HepG2 (cell line): Measurements from ENCODE around the gene CHID1. TPM values are rescaled to one million over a fixed set of nuclear protein-coding genes. Genes with fewer than 3 reads are reported as not detected.
A peak's percentile ranks its signal among the peaks of the same experiment; 100 is the strongest.

ENCODE experiments used
- ATAC-seq: fragments of 200-7000 bp; cut with Tn5 transposase; 3 replicates; pipeline ENCODE4 v1.9.1; 2020; ENCODE audit warnings: mild to moderate bottlenecking, moderate library complexity
- BruUV-seq: library from RNA; stranded (reverse); fragments of 400-500 nt; replicated peaks from 2 replicates; lab custom pipeline; 2021; lab: Mats Ljungman, UMichigan
- CTCF ChIA-PET: fragments of 300-600 bp; formaldehyde crosslinking; extraction: SDS; loops from one replicate; lab custom pipeline; 2021; ENCODE audit warnings: low total read pairs, inconsistent platforms, low intra/inter-chr PET ratio; lab: Yijun Ruan, JAX
- POLR2A ChIA-PET: fragments of 350-600 bp; sonication (Branson Sonifier 250); formaldehyde crosslinking; loops from one replicate; lab custom pipeline; 2020; ENCODE audit warnings: antibody characterized with exemption, inconsistent platforms; lab: Yijun Ruan, JAX
- DNase-seq: peaks from one replicate; pipeline ENCODE4 v3.0.0-alpha.2; 2015; ENCODE audit warnings: low spot score
- FAIRE-seq: peaks from 3 replicates; lab custom pipeline; 2011; peaks lifted over from hg19 to GRCh38; lab: Jason Lieb, UNC
- H2AFZ ChIP-seq: one replicate; pipeline ENCODE4 v1.6.1; 2011; ENCODE audit warnings: low read length, inconsistent platforms
- H3K27ac ChIP-seq: fragments of 300-600 bp; 3 replicates; pipeline ENCODE4 v1.8.0; 2011; ENCODE audit warnings: mixed run types, mild to moderate bottlenecking, mixed read lengths, low read length, inconsistent platforms; ENCODE audit not compliant: insufficient read depth; ENCODE audit errors: extremely low read length
- H3K27me3 ChIP-seq, 2 experiments: fragments of 200-600 bp in 1 of 2; 2 replicates in 1 of 2; 3 replicates in 1 of 2; pipeline versions ENCODE4 v1.6.0 to v1.8.0; 2011; ENCODE audit warnings: low read length in 2 of 2, mild to moderate bottlenecking in 2 of 2, moderate library complexity in 2 of 2, inconsistent platforms in 1 of 2; ENCODE audit not compliant: insufficient read depth in 2 of 2, control insufficient read depth in 1 of 2
- H3K36me3 ChIP-seq, 2 experiments: fragments of 200-600 bp in 1 of 2; replicated peaks in 1 of 2; 2 replicates in 1 of 2; 3 replicates in 1 of 2; pipeline versions ENCODE4 v1.5.1 to v1.8.0; 2011; ENCODE audit warnings: low read length in 2 of 2, inconsistent platforms in 1 of 2; ENCODE audit not compliant: insufficient read depth in 2 of 2, control insufficient read depth in 1 of 2
- H3K4me1 ChIP-seq: 2 replicates; pipeline ENCODE4 v1.5.1; 2012; ENCODE audit warnings: low read length, inconsistent platforms; ENCODE audit not compliant: insufficient read depth
- H3K4me2 ChIP-seq: 2 replicates; pipeline ENCODE4 v1.6.0; 2011; ENCODE audit warnings: low read depth, low read length, inconsistent platforms
- H3K4me3 ChIP-seq, 3 experiments: fragments of 200-600 bp in 1 of 3; sonication (generic), shearing (Covaris generic) in 1 of 3; replicated peaks in 1 of 3; 2 replicates each; pipeline ENCODE4 v1.5.1; 2011 to 2016; ENCODE audit warnings: low read length in 3 of 3, inconsistent platforms in 2 of 3, low read depth in 2 of 3, mild to moderate bottlenecking in 2 of 3, control low read depth in 1 of 3, mixed read lengths in 1 of 3; ENCODE audit not compliant: insufficient read depth in 1 of 3
- H3K79me2 ChIP-seq: one replicate; pipeline ENCODE4 v1.6.1; 2011; ENCODE audit warnings: low read length, inconsistent platforms; ENCODE audit not compliant: insufficient read depth
- H3K9ac ChIP-seq: 2 replicates; pipeline ENCODE4 v1.6.0; 2011; ENCODE audit warnings: mild to moderate bottlenecking, low read depth, low read length, inconsistent platforms; ENCODE audit not compliant: insufficient read depth
- H3K9me3 ChIP-seq: 2 replicates; pipeline ENCODE4 v1.5.1; 2012; ENCODE audit warnings: mild to moderate bottlenecking, low read length
- H4K20me1 ChIP-seq: 2 replicates; pipeline ENCODE4 v1.6.0; 2011; ENCODE audit warnings: inconsistent platforms, mild to moderate bottlenecking, low read length, moderate library complexity; ENCODE audit not compliant: insufficient read depth
- ATAD3A ChIP-seq: sonication (generic); formaldehyde crosslinking; IDR thresholded peaks from 2 replicates; pipeline ENCODE4 v1.4.0; 2020; ENCODE audit warnings: missing genetic modification reagents
- DNMT1 ChIP-seq: sonication (generic); formaldehyde crosslinking; IDR thresholded peaks from 2 replicates; pipeline ENCODE4 v1.5.1; 2020; ENCODE audit warnings: mild to moderate bottlenecking, missing genetic modification reagents
- EED ChIP-seq: sonication (generic); formaldehyde crosslinking; IDR thresholded peaks from 2 replicates; pipeline ENCODE4 v1.5.0; 2020; ENCODE audit warnings: mild to moderate bottlenecking, missing genetic modification reagents
- FOXA3 ChIP-seq: IDR thresholded peaks from 2 replicates; pipeline ENCODE4 v1.6.1; 2016; ENCODE audit warnings: missing genetic modification reagents, missing compliant biosample characterization
- GRHL1 ChIP-seq: sonication (generic); formaldehyde crosslinking; conservative IDR thresholded peaks from 2 replicates; pipeline ENCODE4 v1.8.0; 2022; ENCODE audit warnings: missing genetic modification reagents
- HMGA1 ChIP-seq: sonication (generic); formaldehyde crosslinking; conservative IDR thresholded peaks from 2 replicates; pipeline ENCODE4 v1.4.0; 2020; ENCODE audit warnings: missing genetic modification reagents
- KDM2A ChIP-seq: sonication (generic); formaldehyde crosslinking; IDR thresholded peaks from 2 replicates; pipeline ENCODE4 v1.4.0; 2020; ENCODE audit warnings: low read depth, missing genetic modification reagents, borderline replicate concordance
- MIER3 ChIP-seq: IDR thresholded peaks from 2 replicates; pipeline ENCODE4 v1.6.1; 2016; ENCODE audit warnings: missing compliant biosample characterization, borderline replicate concordance
- PAX8 ChIP-seq: sonication (generic); formaldehyde crosslinking; IDR thresholded peaks from 2 replicates; pipeline ENCODE4 v1.8.0; 2022; ENCODE audit warnings: mild to moderate bottlenecking, missing genetic modification reagents, borderline replicate concordance
- POLR2G ChIP-seq: fragments of 200-400 bp; formaldehyde crosslinking; IDR thresholded peaks from 2 replicates; pipeline ENCODE4 v1.6.1; 2018; ENCODE audit warnings: mild to moderate bottlenecking, low read depth, low read length, moderate library complexity
- SRSF4 ChIP-seq: fragments of 200-400 bp; formaldehyde crosslinking; IDR thresholded peaks from one replicate; pipeline ENCODE4 v1.6.1; 2018; ENCODE audit warnings: mild to moderate bottlenecking, low read depth, low read length, moderate library complexity; ENCODE audit not compliant: poor library complexity, severe bottlenecking
- THAP11 ChIP-seq: IDR thresholded peaks from 2 replicates; pipeline ENCODE4 v1.6.1; 2016; ENCODE audit warnings: missing biosample characterization, missing genetic modification reagents
- ZC3H4 ChIP-seq: sonication (generic); formaldehyde crosslinking; IDR thresholded peaks from 2 replicates; pipeline ENCODE4 v1.4.0; 2020; ENCODE audit warnings: missing genetic modification reagents, borderline replicate concordance
- ZKSCAN5 ChIP-seq: sonication (generic); formaldehyde crosslinking; IDR thresholded peaks from 2 replicates; pipeline ENCODE4 v1.5.1; 2020; ENCODE audit warnings: mild to moderate bottlenecking, missing genetic modification reagents
- ZNF260 ChIP-seq: sonication (generic); formaldehyde crosslinking; IDR thresholded peaks from 2 replicates; pipeline ENCODE4 v1.4.0; 2020; ENCODE audit warnings: missing genetic modification reagents, low read depth, mild to moderate bottlenecking, borderline replicate concordance
- ZZZ3 ChIP-seq: sonication (generic); formaldehyde crosslinking; IDR thresholded peaks from 2 replicates; pipeline ENCODE4 v1.4.0; 2020; ENCODE audit warnings: missing genetic modification reagents, mild to moderate bottlenecking, borderline replicate concordance
- WGBS: methylation state at CpG from one replicate; pipeline ENCODE4 v1.1.6; 2017; ENCODE audit warnings: low lambda C conversion rate; 5-methylcytosine and 5-hydroxymethylcytosine counted together
- in situ Hi-C: cut with HindIII; loops from 2 replicates; pipeline ENCODE4 v1.10.0; 2017; ENCODE audit warnings: low pct_unique_long_range_greater_than_20kb; ENCODE audit not compliant: extremely low pct_ligation_motif_present
- intact Hi-C: fragments of 100-400 bp; cut with micrococcal nuclease; formaldehyde crosslinking; loops from one replicate; pipeline ENCODE4 v1.10.0; 2022; ENCODE audit not compliant: unreplicated experiment
- polyA plus RNA-seq, 8 experiments: library from polyadenylated mRNA; depleted of rRNA in 3 of 8; stranded (reverse) in 7 of 8; unstranded in 1 of 8; fragments of >200 nt; fragmentation: Illumina TruSeq in 4 of 8; extraction: Trizol in 4 of 8; gene quantifications; 2 replicates each; pipeline versions ENCODE4 v1.2.1 to v1.2.3, GENCODE V29; 2011 to 2016; ENCODE audit warnings: low read depth in 4 of 8, missing spikeins in 1 of 8, mixed read lengths in 1 of 8; ENCODE audit not compliant: insufficient read depth in 1 of 8
- total RNA-seq, 5 experiments: library from RNA; depleted of rRNA; stranded (reverse); fragments of >200 nt; fragmentation: Illumina TruSeq; extraction: Trizol; gene quantifications; 2 replicates each; pipeline ENCODE4 v1.2.3, GENCODE V29; 2016; ENCODE audit warnings: low read depth in 1 of 5
- TF ChIP-seq, protein P1 (sequence below): sonication (generic); formaldehyde crosslinking; IDR thresholded peaks from 2 replicates; pipeline ENCODE4 v1.8.0; 2022; ENCODE audit warnings: mild to moderate bottlenecking, missing genetic modification reagents; ENCODE audit not compliant: insufficient replicate concordance
- TF ChIP-seq, protein P2 (sequence below): IDR thresholded peaks from 2 replicates; pipeline ENCODE4 v1.6.1; 2016; ENCODE audit warnings: missing compliant biosample characterization, missing genetic modification reagents, borderline replicate concordance

CHID1 gene
- total and polyA plus RNA-seq, 2 of the 13 experiments (the other 11 are each of a cell fraction or from before 2014, with no cell fraction given), result 65.1 to 93.6 TPM

GRCh38 chr11:825366-826226 is 85.0 kb downstream of the CHID1 start (continued):
- TF ChIP-seq POLR2G (peak; percentile 63; the same call in 1 of the 2 replicates), DNMT1 (CRISPR knock-in tag) (no peak), MIER3 (CRISPR knock-in tag) (no peak), HMGA1 (CRISPR knock-in tag) (no peak), ZNF260 (CRISPR knock-in tag) (no peak), KDM2A (peak; percentile 6; the same call in 1 of the 2 replicates), THAP11 (CRISPR knock-in tag) (no peak), ZC3H4 (CRISPR knock-in tag) (peak; percentile 54; the same call in 1 of the 2 replicates)
- TF ChIP-seq, protein P1, sequence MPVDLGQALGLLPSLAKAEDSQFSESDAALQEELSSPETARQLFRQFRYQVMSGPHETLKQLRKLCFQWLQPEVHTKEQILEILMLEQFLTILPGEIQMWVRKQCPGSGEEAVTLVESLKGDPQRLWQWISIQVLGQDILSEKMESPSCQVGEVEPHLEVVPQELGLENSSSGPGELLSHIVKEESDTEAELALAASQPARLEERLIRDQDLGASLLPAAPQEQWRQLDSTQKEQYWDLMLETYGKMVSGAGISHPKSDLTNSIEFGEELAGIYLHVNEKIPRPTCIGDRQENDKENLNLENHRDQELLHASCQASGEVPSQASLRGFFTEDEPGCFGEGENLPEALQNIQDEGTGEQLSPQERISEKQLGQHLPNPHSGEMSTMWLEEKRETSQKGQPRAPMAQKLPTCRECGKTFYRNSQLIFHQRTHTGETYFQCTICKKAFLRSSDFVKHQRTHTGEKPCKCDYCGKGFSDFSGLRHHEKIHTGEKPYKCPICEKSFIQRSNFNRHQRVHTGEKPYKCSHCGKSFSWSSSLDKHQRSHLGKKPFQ (CRISPR knock-in tag), result no peak

DNA sequence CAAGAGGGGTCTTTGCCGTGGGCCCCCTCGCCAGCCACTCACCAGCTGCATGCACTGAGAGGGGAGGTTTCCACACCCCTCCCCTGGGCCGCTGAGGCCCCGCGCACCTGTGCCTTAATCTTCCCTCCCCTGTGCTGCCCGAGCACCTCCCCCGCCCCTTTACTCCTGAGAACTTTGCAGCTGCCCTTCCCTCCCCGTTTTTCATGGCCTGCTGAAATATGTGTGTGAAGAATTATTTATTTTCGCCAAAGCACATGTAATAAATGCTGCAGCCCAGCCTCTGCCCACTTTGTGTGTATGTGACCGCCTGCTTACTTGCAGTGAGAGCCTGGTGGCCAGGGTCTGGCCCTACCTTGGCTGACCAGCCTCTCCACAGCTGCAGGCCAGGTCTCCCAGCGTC is 85.7 kb downstream of the CHID1 start:
- WGBS, result 90% methylated on average over 9 of the region's 11 CpGs
- TF ChIP-seq PAX8 (CRISPR knock-in tag) (no peak), FOXA3 (no peak), DNMT1 (CRISPR knock-in tag) (no peak), GRHL1 (no peak), ZZZ3 (no peak), EED (CRISPR knock-in tag) (no peak), ATAD3A (CRISPR knock-in tag) (no peak), SRSF4 (no peak), ZKSCAN5 (CRISPR knock-in tag) (no peak)
- TF ChIP-seq, protein P2, sequence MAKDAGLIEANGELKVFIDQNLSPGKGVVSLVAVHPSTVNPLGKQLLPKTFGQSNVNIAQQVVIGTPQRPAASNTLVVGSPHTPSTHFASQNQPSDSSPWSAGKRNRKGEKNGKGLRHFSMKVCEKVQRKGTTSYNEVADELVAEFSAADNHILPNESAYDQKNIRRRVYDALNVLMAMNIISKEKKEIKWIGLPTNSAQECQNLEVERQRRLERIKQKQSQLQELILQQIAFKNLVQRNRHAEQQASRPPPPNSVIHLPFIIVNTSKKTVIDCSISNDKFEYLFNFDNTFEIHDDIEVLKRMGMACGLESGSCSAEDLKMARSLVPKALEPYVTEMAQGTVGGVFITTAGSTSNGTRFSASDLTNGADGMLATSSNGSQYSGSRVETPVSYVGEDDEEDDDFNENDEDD (CRISPR knock-in tag), result no peak

More for the DNA sequence above, 85.7 kb downstream of the CHID1 start:
- Histone ChIP-seq H3K9me3 (no peaks in the 10 kb centered on the region), H3K79me2 (peaks cover 20% of the 10 kb centered on the region), H2AFZ (no peak overlapping the region), H4K20me1 (peaks cover 20% of the 10 kb centered on the region), H3K4me2 (no peak overlapping the region), H3K36me3 (peaks cover 8 to 22% of the 10 kb centered on the region in 2 experiments; a peak in 4 of 5 replicates), H3K27me3 (no peaks in the 10 kb centered on the region; a peak in 1 of 5 replicates), H3K4me3 (no peak overlapping the region), H3K9ac (no peak overlapping the region), H3K27ac (no peak overlapping the region), H3K4me1 (peaks cover 60% of the 10 kb centered on the region)
- in situ Hi-C loops (no loop called here), intact Hi-C loops (no loop called here)
- no peak for FAIRE-seq
- ChIA-PET POLR2A (interaction anchor here (1.1 to 11.6 kb wide), 3 partner anchors 16 to 118 kb away, joined by 3 to 141 read pairs (median 5); partner anchors contain the start of genes EPS8L2, POLR2L, RPLP2 and TSPAN4), CTCF (no interaction called here)
- no TSS peak for BruUV-seq
- no peak for DNase-seq
- no peak for ATAC-seq
